Measurements from ENCODE around the gene DNAJB5.

GRCh38 chr9:35000535-35001284, 11.2 kb downstream of the DNAJB5 start:
- TF ChIP-seq CTCF (IDR thresholded peaks at IDR 0.05) = no peak
- no peak for TF ChIP-seq POLR2A (IDR thresholded peaks at IDR 0.05)
- peak in 1 of 4 donors; percentile 32 for TF ChIP-seq POLR2AphosphoS5 (IDR thresholded peaks at IDR 0.05)
